ENCODE data around the gene TRIM16.
"Not testable (repeated sequence)": the region's sequence is repeated elsewhere in the genome, so short reads cannot be mapped to it uniquely, and the experiment has no call there.

DNA sequence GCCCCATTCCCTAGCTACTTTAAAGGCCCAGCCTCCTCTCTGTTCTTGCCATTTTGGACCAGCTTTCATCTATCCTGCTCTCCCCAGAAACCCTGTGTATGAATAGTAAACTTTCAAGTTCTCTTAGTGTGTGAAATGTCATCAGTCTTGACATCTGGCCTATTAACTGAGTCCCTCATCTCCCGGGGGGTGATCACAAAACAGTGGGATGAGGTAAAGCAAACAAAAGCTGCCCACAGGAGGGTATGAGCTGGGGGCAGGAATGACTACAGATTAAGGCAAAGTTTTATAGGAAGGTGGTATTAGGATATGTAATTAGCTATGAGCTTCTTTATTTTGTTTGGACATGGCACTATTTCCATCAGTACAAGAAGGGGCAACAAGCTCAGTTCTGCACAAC, 9.5 kb downstream of the TRIM16 start:
- TF ChIP-seq ZNF10 (tag by site-specific recombination; IDR thresholded peaks at IDR 0.05); KLF9 (tag by site-specific recombination; IDR thresholded peaks at IDR 0.05; ENCODE audit: low read depth); ZNF623 (tag by site-specific recombination; IDR thresholded peaks at IDR 0.05); ZNF350 (tag by site-specific recombination; IDR thresholded peaks at IDR 0.05); HOXA7 (CRISPR knock-in tag; IDR thresholded peaks at IDR 0.05; ENCODE audit: borderline replicate concordance); ZNF221 (tag by site-specific recombination; IDR thresholded peaks at IDR 0.05; ENCODE audit: borderline replicate concordance); BCL11B (tag by site-specific recombination; IDR thresholded peaks at IDR 0.05; ENCODE audit: low read depth); YY1 (tag by site-specific recombination; IDR thresholded peaks at IDR 0.05); ZNF768 (tag by site-specific recombination; IDR thresholded peaks at IDR 0.05); ZBTB7A (tag by site-specific recombination; IDR thresholded peaks at IDR 0.05; ENCODE audit: low read depth); ZNF239 (tag by site-specific recombination; IDR thresholded peaks at IDR 0.05); RBAK (tag by site-specific recombination; IDR thresholded peaks at IDR 0.05): not testable (repeated sequence)
- TF ChIP-seq, protein P1, sequence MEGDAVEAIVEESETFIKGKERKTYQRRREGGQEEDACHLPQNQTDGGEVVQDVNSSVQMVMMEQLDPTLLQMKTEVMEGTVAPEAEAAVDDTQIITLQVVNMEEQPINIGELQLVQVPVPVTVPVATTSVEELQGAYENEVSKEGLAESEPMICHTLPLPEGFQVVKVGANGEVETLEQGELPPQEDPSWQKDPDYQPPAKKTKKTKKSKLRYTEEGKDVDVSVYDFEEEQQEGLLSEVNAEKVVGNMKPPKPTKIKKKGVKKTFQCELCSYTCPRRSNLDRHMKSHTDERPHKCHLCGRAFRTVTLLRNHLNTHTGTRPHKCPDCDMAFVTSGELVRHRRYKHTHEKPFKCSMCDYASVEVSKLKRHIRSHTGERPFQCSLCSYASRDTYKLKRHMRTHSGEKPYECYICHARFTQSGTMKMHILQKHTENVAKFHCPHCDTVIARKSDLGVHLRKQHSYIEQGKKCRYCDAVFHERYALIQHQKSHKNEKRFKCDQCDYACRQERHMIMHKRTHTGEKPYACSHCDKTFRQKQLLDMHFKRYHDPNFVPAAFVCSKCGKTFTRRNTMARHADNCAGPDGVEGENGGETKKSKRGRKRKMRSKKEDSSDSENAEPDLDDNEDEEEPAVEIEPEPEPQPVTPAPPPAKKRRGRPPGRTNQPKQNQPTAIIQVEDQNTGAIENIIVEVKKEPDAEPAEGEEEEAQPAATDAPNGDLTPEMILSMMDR (tag by site-specific recombination; IDR thresholded peaks at IDR 0.05) = not testable (repeated sequence)
- TF ChIP-seq, protein P2, sequence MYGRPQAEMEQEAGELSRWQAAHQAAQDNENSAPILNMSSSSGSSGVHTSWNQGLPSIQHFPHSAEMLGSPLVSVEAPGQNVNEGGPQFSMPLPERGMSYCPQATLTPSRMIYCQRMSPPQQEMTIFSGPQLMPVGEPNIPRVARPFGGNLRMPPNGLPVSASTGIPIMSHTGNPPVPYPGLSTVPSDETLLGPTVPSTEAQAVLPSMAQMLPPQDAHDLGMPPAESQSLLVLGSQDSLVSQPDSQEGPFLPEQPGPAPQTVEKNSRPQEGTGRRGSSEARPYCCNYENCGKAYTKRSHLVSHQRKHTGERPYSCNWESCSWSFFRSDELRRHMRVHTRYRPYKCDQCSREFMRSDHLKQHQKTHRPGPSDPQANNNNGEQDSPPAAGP (tag by site-specific recombination; IDR thresholded peaks at IDR 0.05) = not testable (repeated sequence)
